Choroid plexus epithelial cell (primary cell): ENCODE measurements around the gene INPP4A.

Experiments used
- DNase-seq: peaks from one replicate; pipeline ENCODE4 v3.0.0-alpha.2; 2010; ENCODE audit warnings: low read depth
- H3K4me3 ChIP-seq: 2 replicates; pipeline ENCODE4 v1.5.1; 2011; ENCODE audit warnings: low read depth, mild to moderate bottlenecking, control low read depth, low read length, moderate library complexity
- TF ChIP-seq, protein P1 (sequence below): conservative IDR thresholded peaks from 2 replicates; pipeline ENCODE4 v1.5.1; 2011; ENCODE audit warnings: low read depth, mild to moderate bottlenecking, control low read depth, inconsistent platforms, low read length, moderate library complexity

The INPP4A gene

DNA sequence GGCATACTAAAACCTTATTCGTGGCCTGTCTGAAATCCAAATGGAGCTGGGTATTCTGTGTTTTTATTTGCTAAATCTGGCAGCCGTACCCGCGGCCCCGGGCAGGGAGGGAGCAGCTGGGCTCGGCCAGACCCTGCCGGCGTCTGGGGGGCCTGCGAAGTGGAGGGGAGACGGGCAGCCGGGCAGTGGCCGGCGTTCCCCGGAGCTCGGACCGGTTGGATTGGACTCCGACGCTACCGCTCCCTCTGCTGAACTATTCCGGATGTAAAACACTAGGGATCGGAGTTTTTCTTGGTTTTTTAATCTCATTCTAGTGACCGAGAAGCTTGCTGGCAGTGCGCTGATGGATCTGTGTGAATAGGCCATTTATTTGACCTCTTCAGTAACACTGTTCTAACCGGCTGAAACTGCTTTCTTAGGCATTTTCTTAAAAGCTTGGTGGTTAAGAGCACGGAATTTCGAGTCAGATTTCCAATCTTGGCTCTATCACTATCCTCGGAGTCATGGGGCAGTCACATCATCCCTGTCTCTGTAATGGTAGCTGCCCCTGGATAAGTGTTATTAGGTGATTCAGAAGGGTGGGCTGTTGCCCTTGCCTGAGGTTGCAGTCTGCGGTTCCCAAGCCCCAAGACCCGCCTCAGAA, 164.4 kb downstream of the INPP4A start:
- TF ChIP-seq, protein P1, sequence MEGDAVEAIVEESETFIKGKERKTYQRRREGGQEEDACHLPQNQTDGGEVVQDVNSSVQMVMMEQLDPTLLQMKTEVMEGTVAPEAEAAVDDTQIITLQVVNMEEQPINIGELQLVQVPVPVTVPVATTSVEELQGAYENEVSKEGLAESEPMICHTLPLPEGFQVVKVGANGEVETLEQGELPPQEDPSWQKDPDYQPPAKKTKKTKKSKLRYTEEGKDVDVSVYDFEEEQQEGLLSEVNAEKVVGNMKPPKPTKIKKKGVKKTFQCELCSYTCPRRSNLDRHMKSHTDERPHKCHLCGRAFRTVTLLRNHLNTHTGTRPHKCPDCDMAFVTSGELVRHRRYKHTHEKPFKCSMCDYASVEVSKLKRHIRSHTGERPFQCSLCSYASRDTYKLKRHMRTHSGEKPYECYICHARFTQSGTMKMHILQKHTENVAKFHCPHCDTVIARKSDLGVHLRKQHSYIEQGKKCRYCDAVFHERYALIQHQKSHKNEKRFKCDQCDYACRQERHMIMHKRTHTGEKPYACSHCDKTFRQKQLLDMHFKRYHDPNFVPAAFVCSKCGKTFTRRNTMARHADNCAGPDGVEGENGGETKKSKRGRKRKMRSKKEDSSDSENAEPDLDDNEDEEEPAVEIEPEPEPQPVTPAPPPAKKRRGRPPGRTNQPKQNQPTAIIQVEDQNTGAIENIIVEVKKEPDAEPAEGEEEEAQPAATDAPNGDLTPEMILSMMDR = no peak
- peak; percentile 68 for DNase-seq
- H3K4me3 ChIP-seq = peak overlapping the region; percentile 94

DNA sequence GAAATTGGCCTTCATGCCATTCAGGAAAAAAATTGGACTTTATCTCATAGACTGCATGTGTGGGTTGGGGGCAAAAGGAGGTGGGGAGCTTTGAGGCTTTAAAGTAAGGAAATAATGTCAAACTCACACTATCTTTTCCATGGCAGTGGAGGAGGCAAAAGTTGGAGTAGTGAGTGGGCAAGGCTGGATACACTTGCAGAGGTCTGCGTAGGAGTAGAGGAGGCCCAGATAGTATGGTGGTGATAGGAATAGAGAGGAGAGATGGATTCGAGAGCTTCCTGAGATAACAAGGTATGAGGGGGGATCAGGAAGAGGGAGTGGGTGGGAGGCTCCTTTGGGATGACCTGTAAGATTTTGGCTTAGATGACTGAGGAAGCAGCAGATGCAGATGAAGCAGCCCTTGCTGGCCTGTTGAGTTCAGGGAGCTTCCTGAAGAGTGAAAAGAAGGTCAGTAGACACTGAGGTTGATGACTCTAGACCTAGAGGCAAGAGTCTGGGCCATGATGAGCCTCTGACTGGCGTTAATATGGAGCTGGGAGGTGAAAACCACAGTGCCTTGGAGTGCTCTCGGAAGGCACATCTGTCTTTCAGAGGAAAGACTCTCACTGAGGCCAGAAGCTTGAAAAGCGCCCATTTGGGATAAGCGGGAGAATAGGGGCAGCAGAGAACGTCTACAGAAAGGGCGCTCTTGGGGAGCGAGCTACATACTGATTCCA, 169.5 kb downstream of the INPP4A start:
- no peak overlapping the region for H3K4me3 ChIP-seq
- TF ChIP-seq, protein P1 = no peak
- no peak for DNase-seq

DNA sequence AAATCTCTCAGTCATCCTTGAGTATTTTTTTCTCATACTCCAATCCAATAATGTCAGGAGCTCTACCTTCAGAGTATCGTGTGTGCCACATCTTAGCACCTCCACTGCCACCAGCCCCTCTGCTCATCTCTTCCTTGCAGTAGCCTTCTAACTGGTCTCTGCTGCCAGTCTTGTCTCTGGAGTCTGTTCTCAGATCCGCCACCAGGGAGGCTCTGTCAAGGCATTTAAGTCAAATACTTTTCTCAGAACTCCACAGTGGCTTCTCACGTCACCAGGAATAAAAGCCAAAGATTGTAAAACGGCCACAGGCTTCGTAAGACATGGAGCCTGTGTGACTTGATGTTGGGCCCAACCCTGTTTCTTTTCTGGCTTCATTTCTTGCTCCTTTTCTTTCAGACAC, 170.8 kb downstream of the INPP4A start:
- TF ChIP-seq, protein P1 = peak; percentile 39
- DNase-seq = no peak

DNA sequence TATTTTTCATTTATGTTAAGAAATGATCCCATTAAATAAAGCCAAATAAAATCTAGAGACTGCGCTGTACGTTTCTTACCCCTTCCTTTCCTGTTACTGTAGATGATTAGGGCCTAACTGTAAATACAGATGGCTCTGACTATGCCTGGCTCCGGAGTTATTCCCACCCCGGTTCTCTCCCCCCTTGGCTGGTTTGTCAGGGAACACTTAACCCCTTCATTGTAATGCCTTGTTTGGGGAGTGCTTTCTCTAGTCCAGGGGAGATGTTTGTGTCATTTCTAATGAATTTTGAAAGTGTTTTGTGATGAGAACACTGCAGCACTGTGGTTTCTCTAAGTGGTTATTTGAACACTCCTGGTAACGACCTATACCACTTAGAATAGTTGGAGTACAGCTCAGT, 172.5 kb downstream of the INPP4A start:
- TF ChIP-seq, protein P1 = no peak
- no peak for DNase-seq
- no peak overlapping the region for H3K4me3 ChIP-seq

More for the DNA sequence above, 170.8 kb downstream of the INPP4A start:
- no peak overlapping the region for H3K4me3 ChIP-seq

DNA sequence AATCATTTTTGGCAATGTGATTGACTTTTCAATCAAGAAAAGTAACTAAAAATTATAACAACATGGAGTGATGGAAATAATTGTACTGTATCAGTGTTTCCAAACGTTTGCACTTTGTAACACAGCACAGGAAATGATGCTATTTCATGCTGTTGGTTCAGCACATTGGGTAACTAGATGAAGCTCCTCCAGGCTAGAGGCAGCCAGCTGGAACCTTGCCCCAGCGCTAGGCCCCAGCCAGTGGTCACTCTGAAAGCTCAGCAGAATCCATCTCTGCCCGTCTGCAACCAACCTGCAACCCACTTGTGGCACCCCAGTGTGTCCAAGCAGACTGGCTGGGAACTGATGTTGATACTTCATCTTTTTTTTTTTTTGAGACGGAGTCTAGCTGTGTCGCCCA, 179.0 kb downstream of the INPP4A start:
- TF ChIP-seq, protein P1 = no peak
- DNase-seq = peak; percentile 76
- H3K4me3 ChIP-seq = no peak overlapping the region

DNA sequence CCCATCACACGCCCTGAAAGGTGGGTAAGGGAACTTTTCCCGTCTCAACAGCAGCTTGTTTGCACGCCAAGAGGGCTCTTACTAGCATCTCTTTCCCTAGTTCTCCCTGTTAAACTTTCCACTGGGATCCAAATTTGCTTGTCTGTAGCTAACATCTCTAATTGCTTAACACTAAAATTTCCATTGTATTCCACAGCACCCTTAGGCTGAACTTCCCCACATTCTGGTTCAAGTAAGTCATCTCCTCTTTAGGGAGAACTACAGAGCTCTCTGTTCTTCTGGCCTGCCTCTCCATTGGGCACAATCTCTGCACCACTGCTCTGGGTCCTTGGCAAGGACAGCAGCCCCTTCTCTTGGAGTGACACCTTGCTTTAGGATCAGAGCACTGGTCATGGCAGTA, 187.7 kb downstream of the INPP4A start:
- no peak overlapping the region for H3K4me3 ChIP-seq
- DNase-seq = no peak
- TF ChIP-seq, protein P1 = no peak

DNA sequence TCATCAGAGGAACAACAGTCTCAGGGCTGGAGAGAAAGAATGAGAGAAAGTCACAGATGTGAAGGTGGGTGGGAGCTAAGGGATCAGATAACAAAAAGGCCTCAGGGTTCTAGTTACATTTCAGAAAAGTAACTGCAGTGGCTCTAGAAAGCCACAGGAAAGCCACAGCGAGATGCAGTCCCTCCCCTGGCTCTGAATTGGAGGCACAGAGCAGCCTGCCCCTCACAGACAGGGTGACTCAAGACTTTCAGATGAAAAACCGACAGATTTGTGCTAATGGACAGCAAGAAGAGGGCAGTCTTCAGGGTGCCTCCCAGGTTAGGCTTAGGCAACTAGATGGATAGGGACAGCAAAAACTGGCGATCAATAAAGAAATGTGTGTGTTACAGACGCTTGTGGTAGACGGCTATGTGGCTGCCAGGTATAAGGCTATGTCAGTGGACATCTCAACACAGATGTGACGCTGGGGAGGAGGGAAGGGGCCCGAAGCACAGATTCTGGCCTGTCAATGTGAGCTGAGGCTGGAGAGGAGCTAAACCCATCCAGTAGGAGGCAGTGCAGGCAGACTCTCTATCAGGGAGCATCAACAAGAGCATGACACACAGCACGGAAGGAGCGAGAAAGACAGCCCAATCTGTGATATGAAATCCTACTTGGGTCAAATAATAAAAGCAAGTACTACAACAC, 189.9 kb downstream of the INPP4A start:
- TF ChIP-seq, protein P1 = peak; percentile 55
- peak; percentile 20 for DNase-seq
- H3K4me3 ChIP-seq = no peak overlapping the region
